Fibroblast of mammary gland (primary cell): ENCODE measurements around the gene ALG12.

Experiments used
- DNase-seq: peaks from one replicate; pipeline ENCODE4 v3.0.0-alpha.2; 2010; ENCODE audit warnings: low read depth
- H3K4me3 ChIP-seq: 2 replicates; pipeline ENCODE4 v1.5.1; 2011; ENCODE audit warnings: low read depth, mild to moderate bottlenecking, low read length, moderate library complexity; ENCODE audit not compliant: control insufficient read depth
- CTCF ChIP-seq: conservative IDR thresholded peaks from 2 replicates; pipeline ENCODE4 v1.5.1; 2011; ENCODE audit warnings: low read depth, low read length, inconsistent platforms; ENCODE audit not compliant: control insufficient read depth, insufficient read depth

ALG12 gene

GRCh38 chr22:49956914-49957825 lies 38.9 kb upstream of the ALG12 start:
- no peak for DNase-seq
- no peak overlapping the region for H3K4me3 ChIP-seq
- no peak for TF ChIP-seq CTCF

DNA sequence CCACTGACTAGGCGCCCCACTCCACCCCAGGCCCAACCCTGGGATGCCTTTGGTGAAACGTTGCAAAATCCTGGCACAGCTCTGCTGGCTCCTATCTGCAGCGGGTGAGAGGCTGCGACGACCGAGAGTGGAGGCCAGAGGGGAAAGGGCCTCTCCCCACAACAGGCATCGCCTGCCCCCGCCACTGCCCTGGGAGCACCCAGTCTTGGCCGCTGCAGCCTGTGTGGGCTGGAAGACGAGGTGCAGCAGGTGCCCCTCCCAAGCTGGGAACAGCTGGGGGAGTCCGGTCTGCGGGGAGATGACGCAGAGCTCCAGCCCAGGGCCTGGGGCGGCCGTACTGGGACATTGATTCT lies 38.2 kb upstream of the ALG12 start:
- no peak for TF ChIP-seq CTCF
- no peak overlapping the region for H3K4me3 ChIP-seq
- DNase-seq, result no peak

DNA sequence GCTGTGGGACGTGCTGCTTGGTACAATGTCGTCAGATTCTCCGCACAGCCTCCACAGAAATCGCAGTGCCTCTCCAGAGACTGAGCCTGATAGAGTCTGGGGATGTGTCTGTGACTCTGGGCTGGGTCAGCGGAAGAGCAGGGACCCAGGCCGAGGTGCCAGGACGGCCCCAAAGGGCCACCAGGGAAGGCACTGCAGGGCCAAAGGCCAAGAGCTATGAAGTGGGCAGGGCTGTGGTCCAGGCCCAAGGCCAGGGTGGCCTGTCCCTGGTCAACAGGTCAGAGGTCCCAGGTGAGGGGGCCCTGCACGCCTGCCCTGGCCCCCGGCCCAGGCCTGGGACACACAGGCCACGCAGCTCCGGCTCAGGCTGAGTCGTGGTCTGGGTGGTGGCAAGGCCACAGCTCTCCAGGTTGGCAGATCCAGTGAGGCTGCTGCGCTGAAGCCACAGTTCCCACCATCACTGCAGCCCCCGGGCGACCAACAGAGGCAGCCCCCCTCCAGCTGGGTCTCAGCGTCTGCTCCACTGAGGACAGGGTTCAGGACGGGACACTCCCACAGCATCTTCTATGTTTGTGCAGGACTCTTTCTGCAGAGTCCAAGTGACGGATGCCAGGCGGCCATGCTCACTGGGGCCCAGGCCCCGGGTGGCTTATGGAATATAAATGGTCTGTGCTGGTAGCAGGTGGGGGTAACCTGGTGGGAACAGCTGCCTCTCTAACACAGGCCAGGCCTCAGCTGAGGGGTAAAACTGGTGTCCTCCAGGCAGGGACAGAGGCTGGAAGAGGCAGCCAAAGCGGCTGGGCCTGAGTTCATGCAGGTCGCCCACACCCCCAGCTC lies 37.6 kb upstream of the ALG12 start:
- H3K4me3 ChIP-seq, result no peak overlapping the region
- DNase-seq, result no peak
- TF ChIP-seq CTCF, result no peak

DNA sequence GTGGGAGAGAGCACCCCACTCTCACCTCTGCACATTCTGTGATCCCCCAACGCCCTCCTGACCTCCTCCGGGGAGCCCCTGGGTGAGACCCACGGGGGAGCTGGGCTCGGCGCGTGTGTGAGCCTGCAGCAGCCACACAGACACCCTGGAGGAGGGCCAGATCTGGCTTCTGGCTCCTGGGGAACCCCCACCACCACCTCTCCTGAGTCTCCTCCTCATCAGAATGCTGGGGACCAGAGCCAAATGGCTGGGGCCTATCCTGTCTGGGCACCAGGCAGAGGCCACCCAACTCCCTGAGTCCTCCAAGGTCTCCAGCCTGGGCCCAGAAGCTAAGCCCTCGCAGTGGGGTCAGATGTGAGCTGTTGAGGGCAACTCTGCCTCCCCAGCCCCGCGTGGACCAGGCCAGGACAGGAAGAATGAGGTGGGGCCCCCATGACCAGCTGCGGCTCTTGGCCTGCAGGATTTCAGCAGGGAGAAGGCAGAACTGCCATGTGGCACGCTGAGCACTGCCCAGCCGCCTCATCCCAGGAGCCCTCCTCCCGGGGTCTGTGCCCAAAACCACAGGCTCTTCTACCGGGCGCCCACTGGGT lies 36.8 kb upstream of the ALG12 start:
- H3K4me3 ChIP-seq, result no peak overlapping the region
- no peak for DNase-seq
- TF ChIP-seq CTCF, result no peak

GRCh38 chr22:49954354-49954753 lies 36.1 kb upstream of the ALG12 start:
- no peak for TF ChIP-seq CTCF
- no peak overlapping the region for H3K4me3 ChIP-seq
- no peak for DNase-seq

- H3K4me3 ChIP-seq, result no peak overlapping the region
- no peak for TF ChIP-seq CTCF
- DNase-seq, result no peak
Observed at GRCh38 chr22:49953680-49954344, 35.6 kb upstream of the ALG12 start.
